ENCODE results near the gene JAKMIP1.

JAKMIP1 gene

DNA sequence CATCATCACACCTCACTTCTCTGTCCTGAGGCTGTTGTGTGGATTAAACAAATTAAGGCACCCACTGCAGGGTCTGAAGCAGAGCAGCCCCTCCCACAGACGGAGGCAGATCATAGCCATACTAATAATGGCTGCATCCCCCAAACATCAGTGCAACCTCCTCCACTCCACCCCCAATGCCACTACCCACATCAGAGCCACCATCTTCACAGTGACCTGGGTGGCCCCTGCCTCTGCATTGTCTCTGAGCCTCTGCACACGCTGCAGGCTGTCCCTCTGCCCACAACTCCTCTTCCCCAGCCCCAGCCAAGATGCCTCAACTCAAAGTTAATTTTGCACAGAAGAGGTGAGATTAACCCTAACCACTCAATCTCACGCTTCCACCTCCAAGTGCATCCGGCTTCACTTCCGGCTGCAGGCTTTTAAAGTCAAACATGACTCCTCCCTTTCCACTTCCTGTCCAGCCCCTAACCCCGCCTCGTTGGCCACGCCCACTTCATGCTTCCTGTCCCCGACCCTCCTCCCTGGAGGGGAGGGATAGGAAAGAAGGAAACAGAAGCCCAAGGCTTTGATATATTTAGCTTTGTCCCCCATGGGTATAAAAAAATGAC lies 22.7 kb downstream of the JAKMIP1 start:
- no peak for DNase-seq

DNA sequence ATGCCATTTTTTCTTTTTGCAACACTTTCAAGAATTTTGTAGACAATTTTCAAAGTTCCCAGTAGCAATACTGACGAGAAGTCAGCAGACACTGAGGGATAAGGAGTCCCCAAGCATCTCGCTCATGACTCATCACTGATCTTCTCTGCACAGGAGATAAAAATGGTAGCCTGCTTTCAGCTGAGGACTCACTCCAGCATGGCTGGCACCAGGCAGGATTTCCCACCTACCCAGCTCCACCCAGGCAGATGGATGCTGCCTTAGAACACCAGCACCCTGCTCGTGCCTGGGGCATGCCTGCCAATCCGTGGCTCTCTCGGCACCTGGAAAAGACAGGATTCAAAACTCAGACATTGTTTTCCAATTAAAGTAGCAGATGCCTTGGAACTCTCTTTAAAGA lies 24.9 kb downstream of the JAKMIP1 start:
- no peak for DNase-seq

DNA sequence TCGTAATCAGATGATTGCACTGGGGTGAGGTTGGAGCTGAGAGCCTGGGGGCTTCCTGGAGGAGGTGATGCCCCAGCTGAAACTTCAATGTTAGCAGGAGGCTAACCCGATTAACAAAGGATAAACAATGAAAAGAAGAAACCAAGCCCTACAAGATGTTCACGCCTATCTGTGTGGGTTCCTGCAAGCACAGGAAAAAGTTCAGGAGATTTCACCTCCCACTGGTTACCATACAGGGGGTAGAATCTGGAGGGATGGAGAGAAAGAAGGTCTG lies 27.5 kb downstream of the JAKMIP1 start:
- no peak for DNase-seq

DNA sequence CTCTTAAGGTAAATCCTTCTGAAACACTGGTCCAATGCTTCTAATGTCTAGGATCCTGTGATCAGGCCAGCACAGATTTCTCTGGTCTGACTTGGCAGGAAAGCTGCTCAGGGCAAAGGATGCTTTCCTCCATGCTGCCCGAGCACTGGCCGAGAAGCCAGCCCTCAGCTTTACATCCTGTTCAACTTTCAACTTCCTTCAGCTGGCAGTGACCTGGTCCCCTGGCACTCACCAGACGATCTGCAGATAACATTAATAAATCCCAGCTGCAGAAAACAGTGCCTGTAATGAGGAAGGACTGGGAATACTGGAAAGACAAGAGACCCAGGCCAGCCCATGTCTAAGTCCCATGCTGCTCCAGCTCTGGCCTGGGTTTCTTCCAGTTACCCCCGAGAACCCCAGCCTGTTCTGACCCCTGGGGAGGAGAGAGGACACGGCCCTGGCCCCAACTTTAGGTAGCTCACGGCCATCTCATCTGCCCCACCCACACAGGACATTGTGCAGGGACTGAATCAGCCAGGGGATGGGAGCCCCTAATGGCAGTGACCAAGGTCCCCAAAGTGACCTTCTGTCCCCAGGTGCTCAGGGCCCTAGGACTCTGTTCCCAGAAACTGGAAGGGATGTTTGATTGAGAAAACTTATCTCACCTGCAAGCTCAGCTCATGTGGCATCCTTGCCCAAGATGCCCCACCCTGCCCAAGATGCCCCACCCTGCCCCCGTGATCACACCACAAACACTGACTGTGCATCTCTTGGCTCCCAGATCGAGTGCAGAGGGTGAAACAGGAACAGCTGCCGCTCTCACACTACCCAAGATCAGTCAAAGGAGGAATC lies 28.0 kb downstream of the JAKMIP1 start:
- DNase-seq = no peak

DNA sequence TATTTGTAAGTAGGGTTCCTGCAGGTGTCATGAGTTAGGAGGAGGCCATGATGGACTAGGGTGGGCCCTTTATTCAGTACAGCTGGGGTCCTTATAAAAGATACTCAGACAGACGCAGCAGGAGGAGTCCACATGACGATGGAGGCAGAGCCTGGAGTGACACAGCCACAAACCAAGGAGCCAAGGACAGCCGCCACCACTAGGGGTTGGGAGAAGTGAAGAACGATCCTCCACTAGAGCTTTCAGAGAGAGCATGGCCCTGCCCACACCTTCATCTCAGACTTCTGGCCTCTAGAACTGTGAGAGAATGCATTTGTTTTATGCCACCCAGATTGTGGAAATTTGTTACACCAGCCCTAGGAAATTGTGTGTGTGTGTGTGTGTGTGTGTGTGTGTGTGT lies 31.1 kb downstream of the JAKMIP1 start:
- DNase-seq = no peak

DNA sequence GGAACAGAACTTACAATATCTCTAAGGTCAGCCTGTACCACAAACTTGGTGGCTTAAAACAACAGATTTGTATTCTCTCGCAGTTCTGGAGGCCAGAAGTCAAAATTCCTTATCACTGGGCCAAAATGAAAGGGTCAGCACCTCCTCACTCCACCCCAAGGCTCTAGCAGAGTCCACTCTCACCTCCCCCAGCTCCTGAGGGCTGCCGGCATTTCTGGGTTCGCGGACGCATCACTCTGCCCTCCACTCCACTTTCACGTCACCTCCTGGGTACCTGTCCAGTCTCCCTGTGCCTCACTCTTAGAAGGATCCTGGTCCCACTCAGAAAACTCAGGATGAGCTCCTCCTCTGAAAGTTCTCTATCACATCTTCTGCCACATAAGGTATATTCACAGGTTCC lies 34.6 kb downstream of the JAKMIP1 start:
- no peak for DNase-seq

DNA sequence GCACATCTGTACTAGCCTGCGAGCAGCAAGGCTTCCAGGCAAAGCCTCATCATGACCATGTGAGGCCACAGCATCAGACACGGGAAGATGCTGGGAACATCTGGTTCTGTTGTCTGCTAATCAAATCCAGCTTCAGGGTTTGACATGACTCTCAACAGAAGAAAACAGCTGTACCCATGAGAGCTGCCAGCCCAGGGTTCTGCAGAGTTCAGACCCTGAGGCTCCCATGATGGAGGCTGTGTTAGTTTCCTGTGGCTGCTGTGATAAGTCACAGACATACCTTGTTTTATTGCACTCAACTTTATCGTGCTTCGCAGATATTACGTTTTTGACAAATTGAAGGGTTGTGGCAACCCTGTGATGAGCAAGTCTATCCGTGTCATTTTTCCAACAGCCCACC lies 37.5 kb downstream of the JAKMIP1 start:
- DNase-seq = no peak

DNA sequence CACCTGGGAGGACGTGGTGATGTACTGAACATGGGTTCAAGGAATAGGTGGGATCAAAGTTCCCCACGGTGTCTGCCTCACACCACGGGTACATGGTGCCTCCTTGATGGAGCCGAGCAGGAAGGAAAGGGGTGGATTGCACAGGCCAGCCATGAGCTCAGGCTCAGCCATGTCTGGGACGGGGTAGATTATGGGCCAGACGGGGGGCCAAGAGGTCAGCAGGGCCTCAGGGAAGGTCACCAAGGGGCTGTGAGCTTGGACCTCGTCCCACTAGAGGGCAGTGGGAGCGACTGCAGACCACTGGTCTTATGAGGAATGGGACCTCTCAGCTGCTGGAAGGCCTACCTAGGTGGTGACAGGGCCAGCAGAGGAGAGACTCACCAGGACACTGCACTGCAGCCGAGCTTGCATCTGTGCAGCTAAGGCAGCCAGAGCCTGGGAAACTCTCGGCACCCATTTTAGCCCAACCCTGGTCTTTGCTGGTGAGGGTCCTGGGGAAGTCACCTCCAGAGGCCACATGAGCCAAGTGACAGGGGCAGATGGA lies 38.4 kb downstream of the JAKMIP1 start:
- DNase-seq = no peak

DNA sequence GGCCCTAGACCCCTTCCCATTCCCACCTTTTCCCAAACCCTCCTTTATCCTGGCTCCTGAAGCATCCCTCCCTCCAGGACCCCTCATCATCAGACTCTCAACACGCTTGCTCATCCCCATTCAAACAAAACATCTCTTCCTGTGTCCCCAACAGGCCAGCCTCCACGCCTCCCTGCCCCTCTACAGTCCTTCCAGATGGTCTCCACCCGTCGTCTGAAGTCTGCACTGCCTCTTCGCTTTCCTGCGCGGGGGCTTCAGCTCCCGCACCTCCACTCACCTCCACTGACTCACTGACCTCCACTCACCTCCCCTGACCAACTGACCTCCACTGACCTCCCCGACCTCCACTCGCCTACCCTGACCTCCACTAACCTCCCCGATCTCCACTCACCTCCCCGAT lies 39.8 kb downstream of the JAKMIP1 start:
- no peak for DNase-seq

DNA sequence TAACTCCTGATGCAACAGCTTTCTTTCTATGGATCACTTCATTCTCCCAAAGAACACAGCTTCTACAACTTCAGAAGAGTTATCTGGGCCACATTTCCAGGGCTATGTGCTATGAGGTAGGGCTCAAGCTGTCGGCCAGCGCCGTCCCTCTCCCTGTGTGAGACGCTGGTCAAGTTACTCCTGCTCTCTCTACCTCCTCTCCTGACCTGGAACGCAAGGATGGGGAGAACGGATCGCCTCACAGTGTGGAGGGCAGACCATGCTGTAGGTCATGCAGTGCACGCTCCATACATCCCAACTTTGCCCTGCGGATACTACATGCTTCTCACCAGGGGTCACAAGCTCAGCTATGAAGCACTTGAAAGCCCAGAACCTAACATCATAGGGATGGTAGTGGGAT lies 42.4 kb downstream of the JAKMIP1 start:
- DNase-seq = no peak

DNA sequence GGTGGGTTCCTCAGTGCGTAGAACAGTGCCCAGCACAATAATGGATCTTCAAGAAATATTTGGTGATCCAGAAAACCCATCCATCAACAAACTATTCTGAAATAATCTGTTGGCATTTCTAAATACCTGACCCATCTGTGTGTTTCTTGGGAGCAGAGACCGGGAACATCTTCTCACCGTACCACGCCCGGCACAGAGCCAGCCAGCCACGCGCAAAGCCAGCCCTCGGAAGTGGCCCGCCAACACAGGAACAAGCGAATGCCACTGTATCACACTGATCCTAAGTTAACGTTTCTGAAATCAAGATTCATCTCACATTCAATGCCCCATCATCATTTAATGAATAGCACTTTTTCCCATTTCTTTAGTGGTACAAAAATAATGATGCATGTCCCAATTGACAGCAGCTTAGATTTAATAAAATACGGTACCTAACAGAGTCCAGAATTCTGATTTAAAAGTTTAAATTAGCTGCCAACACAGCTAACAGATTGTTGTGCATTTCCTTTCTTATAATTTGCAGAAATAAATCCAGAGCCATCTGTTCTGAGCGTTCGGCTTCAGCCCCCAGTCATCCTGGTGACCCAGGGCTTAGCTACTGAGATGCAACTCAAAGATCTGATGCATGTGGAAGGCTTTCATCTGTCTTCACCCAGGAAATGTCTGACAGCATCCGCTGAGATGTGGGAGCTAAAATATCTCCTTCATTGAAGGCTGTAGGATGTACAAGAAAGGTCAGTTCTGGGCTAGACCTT lies 44.2 kb downstream of the JAKMIP1 start:
- DNase-seq = no peak

DNA sequence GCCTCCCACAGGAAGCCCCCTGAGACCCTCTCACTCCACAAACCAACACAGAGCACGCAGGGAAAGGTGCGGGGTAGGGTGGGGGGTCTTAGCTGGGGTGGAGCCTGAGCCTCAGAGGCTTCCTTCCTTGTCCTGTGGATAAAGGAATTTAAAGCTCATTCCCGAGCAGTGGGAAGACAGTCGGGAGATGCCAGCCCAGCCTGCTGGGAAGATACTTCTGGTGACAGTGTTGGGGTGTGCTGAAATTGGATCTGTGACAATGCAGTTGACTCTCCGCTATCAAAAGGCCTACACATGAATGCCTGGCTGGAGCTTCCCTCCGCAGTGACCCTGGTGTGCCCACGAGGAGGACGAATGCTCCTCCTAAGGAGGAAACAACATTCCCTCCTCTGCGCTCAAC lies 45.5 kb downstream of the JAKMIP1 start:
- no peak for DNase-seq

DNA sequence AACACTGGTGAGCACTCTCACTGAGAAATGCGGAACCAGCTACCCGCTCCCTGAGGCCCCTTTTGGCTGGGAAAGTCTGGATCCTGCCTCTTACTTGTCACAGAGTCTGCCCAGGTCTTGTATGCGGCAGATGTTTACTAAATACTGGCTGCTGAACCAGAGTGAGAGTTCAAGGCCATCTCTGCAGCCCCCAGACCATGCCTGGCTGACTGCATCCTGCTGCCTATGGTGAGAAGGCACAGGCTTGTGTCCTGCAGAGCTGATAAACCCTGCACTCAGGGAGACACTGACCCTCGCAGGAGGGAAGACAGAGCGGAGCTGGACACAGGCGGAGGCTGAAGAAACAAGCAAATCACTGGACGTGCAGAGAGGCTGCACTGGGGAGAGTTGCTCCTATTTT lies 46.5 kb downstream of the JAKMIP1 start:
- no peak for DNase-seq

DNA sequence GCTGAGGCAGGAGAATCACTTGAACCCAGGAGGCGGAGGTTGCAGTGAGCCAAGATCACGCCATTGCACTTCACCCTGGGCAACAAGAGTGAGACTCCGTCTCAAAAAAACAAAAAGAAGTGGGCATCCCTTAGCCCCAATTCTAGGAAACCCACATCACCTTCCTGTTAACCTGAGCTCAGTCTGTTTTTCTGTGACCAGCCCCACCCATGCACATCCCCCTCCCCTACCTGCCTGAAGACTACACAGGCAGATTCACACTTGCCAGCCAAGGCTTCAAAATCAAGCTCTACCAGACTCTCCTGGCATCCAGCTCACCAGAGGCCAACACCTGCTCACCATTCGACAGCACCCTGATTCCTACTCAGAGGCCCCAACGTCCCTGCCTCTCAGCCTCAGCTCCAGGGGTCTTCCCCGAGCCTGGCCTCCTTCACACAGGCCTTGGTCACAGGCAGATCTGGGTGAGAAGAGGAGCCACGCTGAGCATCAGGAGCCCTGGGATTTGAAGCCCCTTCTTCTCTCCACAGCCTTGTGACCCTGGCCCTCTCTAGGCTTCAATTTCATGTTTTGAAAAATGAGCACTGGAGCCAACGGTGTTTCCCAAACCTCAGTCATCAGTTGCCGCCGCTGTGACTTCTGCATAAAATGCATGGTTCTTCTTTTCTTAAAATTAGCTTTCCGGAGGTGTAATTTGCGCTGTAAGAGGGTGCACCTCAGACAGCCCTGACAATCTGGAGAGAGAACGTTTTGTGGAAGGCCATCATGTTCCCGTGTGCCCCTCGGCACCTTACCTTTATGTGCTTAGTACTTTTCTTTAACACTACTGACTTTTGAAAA lies 47.3 kb downstream of the JAKMIP1 start:
- DNase-seq = no peak

DNA sequence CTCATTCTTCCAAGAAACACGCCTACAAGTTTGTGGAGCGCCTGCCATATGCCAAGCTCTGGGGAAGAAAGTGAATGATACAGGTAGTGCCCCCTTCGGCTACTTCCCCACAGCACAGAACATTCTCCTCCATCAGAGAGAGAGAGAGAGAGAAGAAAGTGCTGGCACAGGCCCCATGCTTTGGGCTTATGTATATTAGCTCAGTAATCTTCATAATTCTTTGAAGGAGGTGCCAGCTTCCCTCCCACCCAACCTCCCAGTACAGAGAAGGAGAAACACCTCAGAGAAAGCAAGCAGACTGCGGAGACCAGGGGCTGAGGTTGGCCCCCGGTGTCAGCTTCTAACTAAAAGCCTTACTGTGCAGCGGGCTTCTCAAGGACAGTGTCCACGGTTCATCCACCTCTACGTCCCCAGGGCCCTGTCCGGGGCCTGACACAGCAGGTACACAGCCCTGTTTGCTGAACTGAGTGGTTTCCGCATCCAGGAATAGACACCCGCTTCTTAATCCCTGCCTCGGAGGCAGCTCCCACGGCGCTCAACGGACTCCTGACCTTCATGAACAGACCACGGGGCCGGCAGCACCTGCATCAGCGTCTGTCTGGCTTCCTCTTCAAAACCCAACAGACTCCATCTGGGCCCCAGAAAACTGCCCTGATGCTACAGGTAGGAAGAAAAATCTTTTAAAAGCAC lies 50.2 kb downstream of the JAKMIP1 start:
- DNase-seq = no peak

DNA sequence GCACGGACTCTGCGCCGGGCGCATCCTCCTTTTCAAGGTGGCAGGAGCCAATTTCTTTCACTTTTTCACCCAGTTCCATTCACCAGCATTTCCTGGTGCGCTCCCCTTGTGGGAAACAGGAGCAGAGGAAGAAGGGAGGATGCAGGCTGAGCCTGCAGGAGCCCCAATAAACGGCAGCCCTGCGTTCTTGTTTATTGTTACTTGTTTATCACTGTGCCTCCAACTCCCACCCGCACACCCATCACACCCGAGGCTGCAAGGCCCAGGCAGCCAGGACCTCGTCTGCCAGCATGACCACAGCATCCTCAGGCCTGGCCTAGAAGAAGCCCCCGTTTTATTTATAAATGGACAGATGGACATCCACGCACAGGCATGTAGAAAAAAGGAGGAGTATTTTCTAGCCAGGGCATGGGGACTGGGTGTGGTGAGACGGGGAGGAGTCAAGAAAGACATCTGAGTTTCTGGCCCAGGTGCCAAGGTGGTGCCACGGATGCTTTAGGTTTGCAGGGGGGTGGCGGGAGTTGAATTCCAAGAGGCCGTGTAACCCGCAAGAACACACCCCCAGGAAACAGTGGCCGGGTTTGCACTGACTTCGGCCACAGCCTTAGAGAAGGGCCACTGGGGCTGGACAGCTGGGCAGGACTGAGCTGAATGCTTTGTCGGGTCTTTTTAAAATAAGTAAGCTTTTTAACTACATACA lies 51.7 kb downstream of the JAKMIP1 start:
- DNase-seq = no peak

DNA sequence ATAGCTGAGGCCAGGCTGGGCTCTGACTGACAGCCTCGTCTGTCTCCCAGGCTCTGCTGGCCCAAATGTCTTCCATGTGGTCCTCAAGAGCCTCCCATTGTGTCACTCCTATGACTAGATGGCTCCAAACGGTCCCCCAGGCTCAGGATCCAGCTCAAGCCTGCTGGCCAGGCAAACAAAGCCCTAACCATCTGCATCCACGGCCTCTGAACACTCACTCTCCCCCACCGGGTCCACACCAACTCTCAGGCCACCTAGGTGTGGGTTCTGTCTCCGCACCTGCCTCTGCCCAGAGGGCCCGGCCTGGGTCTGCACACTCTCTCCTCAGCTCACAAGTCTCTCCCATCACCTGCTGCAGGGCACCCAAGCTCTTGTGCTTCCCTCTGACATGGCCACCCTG lies 52.9 kb downstream of the JAKMIP1 start:
- no peak for DNase-seq

DNA sequence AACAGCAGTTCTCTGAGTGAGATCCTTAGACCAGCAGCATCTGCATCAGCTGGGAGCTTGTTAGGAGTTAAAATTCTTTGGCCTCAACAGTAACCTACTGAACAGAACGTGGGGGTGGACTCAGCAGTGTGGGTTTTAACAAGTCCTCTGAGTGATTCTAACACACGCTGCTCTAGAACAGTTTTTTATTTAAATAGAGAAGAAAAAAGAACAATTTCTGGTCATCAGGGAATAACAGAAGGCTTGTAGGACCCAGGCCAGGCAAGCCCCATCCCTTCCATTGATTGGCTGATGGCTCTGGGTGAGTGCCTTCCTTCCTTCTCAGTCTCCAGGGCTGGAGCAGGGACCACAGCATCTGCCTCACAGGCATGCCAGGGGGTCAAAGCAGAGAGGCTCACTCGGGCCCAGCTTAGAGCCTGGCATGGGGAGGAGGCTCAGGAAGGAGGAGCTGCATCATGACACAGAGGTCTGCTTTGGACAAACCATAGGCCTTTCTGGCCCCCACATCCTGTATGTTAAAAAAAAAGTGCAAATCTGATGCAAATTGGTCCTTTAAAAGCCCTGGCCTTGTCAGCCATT lies 56.7 kb downstream of the JAKMIP1 start:
- no peak for DNase-seq

DNA sequence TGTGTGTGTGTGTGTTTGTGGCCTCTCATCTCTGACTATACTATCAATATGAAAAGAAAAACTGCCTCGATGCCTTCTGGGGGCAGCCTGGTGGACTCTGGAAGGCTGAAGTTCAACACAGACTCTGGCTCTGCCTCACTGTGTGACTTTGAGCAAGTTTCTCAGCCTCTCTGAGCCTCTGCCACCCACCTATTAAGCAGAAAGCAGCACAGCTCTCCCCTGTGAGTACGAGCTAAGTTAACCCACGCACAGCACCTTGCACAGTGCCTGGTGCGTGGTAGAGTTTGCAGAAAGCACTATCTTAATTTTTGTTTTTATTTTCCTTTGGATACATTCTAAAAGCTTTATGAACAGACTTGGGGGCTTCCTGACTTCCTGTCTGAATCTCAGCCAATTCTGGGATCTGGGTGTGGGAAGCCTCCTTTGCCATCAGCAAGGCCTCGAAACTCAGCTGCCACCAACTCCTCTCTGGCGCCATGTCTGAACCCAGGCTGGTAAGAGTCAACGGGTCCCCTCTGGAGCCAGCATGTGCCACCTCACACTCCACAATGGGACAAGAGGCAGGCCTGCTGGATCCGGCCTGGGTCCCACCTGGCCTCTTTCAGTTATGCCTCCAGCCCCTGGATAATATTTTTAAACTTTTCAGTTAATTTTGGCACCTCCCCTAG lies 57.3 kb downstream of the JAKMIP1 start:
- DNase-seq = no peak

DNA sequence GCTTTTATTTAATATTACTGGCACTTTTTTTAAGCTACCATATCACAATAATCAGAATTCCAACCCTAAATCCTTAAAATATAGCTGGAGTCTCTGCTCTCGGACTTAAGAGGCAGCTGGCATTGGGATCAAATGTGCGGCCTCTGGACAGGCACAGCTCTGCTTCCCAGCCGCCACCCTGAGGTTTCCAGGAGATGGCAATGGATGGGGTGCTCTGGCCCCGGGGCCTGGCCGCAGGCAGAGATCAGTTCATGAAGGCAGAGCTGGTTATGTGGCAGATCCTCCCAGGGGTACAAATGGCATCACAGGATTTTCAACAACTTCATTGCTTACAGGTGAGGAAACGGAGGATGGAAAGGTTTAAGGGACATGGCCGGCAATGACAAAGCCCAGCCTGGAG lies 57.8 kb downstream of the JAKMIP1 start:
- DNase-seq = no peak

DNA sequence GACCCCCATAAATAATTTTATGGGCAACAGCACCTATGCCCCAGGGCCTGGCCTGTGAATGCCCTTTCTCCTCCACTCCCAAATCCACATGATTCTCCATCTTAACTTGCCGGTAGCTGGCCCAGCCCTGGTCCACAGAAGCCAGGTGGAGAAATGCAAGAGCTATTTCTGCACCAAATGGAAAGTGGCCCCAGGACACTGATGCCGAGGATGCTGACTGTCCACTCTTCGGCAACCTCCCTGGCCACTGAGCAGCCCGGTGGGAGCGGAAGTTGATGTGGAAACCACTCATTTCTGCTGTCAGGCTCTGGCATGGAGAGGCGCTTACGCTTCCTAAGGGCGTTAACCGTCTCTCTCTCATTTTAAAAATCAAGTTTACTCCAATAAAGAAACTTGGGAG lies 58.8 kb downstream of the JAKMIP1 start:
- DNase-seq = no peak

All from NCI-H1048 (cell line).